GM21723 (cell line): ENCODE results near the gene IGFBP7.

Source experiments
- ATAC-seq: cut with Tn5 transposase; IDR thresholded peaks from one replicate; pipeline ENCODE4 v1.9.1; 2021; ENCODE audit warnings: mild to moderate bottlenecking, moderate library complexity; ENCODE audit not compliant: unreplicated experiment

Gene IGFBP7, protein sequence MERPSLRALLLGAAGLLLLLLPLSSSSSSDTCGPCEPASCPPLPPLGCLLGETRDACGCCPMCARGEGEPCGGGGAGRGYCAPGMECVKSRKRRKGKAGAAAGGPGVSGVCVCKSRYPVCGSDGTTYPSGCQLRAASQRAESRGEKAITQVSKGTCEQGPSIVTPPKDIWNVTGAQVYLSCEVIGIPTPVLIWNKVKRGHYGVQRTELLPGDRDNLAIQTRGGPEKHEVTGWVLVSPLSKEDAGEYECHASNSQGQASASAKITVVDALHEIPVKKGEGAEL

DNA sequence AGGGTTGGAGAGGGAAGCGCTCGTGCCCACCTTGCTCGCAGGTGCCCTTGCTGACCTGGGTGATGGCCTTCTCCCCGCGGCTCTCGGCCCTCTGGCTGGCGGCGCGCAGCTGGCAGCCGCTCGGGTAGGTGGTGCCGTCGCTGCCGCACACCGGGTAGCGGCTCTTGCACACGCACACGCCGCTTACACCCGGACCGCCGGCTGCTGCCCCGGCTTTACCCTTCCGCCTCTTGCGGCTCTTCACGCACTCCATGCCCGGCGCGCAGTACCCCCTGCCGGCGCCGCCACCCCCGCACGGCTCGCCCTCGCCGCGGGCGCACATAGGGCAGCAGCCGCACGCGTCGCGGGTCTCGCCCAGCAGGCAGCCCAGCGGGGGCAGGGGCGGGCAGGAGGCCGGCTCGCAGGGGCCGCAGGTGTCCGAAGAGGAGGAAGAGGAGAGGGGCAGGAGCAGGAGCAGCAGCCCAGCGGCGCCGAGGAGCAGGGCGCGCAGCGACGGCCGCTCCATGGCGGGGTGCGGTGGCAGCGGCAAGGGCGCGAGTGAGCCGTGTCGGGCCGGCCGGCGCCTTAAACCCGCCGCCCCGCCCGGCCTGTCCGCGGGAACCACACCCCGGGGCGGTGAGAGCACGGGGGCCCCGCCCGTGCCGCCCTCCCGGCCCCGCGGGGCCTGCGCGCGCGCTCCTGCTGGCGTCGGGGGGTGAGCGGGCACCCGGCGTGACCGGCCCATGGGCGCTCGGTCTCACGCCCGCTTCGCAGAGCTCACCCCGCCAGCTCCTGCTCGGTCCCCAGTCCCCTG is at the start of gene IGFBP7:
TSS of gene IGFBP7 (minus strand) at position 539 of the 793 bp plus-strand sequence. CDS start at position 505, 34 bp downstream.
- peak; percentile 46 for ATAC-seq

DNA sequence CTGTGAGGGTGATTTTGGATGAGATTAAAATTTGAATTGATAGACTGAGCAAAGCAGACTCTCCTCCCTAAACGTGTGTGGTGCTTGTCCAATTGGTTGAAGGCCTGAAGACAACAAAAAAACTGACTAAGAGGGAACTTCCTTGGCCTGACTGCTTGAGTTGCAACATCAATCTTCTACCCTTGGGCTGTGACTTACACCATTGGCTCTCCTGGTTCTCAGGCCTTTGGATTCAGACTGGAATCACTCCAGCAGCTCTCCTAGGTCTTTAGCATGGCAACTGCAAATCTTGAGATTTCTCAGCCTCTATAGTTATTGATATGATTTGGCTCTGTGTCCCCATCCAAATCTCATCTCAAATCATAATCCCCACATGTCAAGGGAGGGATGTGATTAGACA is 49.7 kb upstream of the IGFBP7 start:
- ATAC-seq, result no peak

DNA sequence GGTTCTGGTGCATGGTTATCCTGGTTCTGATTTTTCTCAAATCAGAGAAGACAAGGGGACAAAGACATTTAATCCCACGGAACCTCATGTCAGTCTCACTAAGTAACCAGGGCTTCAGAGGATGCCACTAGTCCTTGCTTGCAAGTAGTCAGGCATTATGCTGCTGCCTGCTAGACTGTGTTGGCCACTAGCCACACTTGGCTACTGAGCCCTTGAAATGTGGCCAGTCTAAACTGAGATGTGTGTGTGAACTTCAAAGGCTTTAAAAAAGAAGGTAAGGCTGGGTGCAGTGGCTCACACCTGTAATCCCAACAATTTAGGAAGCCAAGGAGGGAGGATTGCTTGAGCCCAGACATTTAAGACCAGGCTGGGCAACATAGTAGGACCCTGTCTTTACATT is 48.6 kb upstream of the IGFBP7 start:
- ATAC-seq, result no peak

DNA sequence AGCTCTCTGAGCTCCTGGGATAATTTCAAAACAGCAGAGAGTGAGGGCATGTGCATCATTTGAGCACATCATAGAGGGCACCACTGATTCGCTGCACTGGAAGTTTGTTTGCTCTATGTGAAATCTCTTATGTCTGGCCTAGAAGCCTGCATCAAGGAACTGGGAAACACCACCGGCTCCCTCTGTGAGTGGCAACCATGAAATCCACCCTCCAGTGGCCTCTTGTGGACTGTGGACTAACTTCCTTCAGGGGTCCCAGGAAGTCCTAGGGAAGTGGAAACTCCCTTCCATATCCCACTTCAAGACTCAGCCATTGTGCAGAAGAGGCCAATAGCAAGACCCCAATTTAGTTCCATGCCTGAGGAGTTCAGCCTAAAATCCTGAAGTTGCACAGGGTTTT is 48.0 kb upstream of the IGFBP7 start:
- ATAC-seq, result no peak

DNA sequence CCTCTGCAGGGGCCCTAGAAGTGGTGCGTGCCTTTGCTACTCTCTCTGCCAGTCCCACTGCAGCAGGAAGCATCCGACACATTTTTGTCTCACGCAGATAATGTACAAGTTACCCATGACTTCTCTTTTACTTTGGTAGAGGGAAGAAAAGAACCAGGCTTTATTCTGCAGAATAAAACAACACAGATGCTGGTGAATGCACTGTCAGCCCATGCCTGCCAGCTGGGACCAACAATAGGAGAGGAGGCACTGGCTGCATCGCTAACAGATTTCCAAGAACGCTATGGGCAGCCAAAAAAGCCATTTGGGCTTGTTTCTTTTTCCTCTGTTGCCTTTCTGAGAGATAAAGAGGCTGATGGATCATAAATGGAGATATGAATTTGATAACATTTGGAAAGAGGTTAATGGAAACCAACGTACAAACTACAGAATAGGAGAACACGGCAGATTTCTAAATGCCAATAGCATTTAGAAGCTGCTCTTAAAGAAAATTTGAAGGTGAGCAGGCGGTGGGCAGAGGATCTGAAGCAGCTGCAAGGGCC is 47.5 kb upstream of the IGFBP7 start:
- no peak for ATAC-seq

DNA sequence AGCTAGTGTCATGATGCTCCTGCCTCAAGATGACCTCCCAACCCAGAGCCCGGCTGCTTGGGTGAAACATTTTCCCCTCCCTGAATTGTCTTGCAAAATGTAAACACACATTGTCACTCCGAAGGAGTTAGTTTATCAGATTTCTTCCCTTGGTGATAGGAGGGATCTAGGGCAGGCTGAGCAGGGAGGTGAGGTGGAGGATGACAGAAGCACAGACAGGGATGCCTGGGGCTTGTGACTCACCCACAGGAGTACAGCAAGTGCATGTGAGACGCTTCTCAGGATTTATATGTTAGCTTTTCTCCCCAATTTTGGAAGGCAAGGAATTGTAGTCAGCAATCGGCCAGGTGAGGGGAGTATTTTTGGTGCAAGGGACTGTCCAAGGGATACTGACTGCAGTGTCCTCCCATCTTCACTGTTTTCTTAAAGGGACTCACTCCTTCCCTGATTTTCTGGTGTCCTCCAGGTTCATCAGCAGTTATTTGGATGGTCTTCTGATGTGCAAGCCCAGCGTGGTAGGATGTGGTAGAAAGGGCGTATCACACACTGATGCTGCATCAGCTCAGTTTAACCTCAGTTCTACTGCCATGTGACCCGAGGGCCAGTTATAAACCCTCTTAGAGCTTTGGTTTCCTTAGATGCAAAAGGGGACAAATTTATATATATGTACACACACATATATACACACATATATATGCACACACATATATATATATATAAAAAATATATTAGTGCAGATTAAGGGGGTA is 46.2 kb upstream of the IGFBP7 start:
- no peak for ATAC-seq

DNA sequence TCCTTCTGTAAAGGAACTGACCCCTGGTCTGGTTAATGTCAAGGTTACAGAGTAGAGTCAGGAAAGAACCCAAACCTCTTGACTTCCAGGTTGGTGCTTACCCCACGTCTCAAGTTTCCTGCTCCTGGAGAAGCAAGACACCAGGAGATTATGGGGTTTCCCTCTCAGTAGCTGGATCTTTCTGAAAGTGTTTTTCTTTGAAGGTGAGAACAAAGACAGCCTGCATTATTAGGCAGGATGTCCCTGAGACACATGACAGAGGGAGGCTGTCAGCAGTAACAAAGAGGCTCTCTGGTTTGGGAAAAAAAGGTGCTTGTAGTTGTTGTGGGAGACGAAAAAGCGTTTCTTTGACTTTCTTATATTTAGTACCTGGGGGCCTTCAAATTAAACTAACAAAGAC is 44.7 kb upstream of the IGFBP7 start:
- no peak for ATAC-seq

DNA sequence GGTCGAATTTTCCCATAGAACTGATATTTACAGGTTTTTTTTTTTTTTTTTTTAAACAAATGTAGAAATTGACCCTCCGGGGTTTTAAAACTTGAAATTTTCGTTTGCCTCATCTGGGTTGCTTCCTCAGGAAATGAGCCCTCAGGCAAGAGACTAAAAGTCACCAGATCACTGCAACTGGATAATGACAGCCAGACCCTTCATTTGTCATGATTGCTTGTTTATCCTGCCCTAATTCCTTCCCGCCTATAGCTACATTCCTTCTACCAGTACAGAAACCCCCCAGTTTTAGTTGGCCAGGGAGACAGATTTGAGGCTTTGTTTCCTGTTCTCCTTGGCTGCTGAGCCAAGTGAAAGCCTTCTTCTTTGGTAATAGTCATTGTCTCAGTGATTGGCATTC is 44.0 kb upstream of the IGFBP7 start:
- ATAC-seq, result no peak

DNA sequence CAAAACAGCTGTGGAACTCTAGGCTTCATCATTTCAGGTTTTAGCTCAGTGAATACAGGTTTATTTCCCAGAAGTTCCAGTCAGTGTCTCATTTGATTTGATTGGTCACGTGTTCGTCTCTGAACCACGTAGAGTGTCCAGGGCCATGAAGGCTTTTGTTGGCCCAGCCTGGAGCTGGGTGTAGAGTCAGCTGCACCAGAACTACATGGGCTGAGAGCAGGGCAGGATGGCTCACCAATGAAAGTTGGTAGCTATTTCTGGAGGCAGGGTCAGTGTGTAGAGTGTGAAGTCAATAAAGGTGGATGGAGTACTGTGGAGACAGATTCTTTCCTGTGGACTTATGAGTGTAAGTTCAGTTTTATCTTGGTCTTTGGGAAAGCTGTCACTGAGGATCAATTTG is 43.0 kb upstream of the IGFBP7 start:
- ATAC-seq, result no peak

DNA sequence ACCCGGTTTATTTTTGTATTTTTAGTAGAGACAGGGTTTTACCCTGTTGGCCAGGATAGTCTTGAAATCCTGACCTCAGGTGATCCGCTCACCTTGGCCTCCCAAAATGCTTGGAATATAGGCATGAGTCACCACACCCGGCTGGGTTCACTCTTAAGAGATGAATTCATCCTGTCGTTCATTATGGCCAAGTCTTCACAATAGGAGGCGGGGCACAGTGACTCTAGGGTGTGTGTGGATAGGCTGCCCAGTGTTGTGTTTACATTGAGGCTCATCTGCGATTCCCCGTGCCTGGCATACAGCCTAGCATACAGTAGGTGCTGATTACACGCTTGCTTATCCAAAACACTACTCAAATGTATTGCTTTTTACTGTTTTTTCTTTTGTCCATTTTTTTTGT is 41.3 kb upstream of the IGFBP7 start:
- ATAC-seq, result no peak

DNA sequence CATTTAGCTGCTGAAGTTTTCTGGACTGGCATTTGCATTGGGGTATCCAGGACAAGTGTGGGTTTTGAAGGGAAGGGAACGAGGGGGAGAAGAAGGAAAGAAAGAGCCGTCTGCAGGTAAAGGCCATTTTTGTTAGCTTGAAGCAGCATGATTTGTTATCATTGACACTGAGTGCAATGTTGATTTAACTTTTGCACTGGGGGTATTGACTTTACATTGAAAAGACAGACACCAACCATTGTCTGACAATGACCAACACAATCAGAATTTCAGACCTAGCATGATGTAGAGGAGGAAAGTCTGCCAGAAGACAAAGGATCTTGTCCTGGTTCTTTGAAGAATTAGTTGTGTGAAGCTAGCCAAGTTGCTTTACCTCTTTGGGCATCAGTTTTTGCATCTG is 39.6 kb upstream of the IGFBP7 start:
- ATAC-seq, result no peak

DNA sequence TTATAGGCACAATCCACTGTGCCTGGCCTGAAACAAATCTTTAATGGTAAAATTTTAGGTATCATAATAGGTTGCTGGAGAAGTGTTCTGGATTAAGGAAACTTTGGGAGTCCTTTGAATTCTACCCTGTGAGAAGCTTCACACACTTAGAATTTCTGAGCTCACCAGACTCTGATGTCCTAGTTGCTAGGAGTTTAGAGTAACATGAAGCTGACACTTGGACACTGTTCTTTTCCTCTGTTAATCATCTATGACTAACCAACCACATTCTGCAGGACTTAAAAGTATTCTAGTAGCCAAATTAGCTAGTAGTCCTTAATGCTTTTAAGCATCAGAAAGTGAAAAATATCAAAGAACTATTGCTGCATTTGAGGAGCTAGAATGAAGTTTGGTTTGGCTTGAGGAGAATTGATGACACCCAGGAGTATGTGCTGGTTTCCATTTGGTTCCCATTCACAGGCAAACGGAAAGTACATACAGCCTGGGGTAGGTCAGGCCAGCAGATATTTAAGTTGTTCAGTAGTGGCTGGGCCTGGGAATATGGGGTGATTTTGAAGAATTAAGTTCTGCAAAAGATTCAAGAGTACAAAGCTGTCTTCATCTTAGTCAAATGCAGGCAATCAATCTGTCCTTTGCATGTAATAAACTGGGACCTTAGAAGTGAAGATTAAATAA is 38.8 kb upstream of the IGFBP7 start:
- ATAC-seq, result no peak

DNA sequence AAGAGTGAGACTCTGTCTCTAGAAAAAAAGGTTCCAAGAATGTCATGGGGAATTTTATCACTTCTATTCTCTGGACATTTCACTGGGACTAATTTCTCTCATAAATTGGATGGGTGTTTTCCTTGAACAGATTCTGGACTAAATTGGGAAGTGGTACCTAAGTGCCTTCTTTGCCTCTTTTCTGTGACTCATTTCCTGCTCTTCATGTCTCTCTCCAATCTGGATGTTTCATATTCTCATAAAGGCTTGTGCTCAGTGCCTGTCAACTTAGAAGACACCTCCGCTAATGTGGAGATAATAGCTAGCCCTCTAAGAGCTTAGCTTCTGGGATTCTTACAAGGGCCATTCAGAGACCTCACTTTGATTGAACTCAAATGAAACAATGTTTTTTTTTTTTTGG is 38.0 kb upstream of the IGFBP7 start:
- no peak for ATAC-seq

DNA sequence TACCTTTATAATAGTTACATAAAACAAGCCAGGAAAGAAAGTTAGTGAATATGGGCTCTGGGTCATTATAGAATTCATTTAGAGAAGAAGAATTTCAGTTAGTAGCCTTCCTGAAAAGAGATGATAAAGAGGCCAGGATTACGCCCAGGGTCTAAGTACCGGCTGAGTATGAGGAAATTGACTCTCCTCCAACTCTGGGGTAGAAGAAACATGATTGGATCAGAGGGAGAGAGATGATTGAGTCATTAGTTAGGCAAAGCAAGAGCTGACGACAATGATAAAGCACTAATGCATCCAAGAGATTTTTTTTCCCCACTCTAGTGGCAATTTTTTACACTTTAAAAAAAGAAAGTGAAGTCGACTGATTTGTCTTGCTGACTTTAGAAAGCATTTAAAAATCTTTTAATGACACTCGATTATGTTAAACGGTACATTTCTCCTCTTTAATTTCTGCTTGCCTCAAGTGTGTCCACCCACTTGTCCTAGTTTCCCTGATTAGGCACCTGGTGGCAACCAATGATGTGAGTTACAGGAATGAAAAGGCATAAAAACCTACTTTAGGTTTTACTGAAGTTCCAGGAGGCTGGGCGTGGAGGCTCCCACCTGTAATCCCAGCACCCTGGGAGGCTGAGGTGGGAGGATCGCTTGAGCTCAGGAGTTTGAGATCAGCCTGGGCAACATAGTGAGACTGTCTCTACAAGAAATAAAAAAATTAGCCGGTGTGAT is 37.3 kb upstream of the IGFBP7 start:
- ATAC-seq, result no peak

DNA sequence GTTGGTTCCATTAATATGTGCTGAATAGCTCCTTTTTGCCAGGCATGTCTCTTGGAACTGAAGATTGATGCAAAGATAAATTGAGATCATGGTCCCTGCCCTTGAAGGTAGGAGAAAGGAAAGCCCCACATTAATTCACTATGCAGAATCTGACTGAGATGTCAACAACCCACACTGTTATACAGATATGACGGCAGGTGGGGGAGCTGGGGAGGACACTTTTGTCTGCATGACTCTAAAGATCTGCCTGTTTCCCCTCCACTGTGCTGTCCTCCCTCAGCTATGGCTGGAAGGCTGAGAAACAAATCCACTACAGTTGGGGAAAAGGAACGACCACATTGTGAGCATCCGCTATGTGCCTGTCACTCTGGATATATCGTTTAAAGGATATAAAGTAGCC is 36.3 kb upstream of the IGFBP7 start:
- ATAC-seq, result no peak

DNA sequence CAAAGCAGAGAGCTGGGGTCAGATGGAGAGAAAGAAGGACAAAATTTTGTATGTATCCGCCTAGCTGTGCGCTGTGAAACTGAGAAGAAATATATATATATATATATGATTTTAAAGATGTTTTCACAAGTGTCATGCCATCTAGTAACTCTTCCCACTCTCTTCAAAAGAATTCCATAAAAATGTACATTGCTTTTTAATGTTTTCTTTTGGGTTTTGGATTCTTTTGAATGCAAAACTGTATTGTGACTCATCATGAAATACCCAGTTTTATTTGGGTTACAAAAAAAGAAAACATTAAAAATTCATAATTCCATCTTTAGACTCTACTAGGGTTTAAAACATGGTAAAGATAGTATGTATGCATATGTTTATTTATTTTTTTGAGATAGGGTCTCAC is 34.3 kb upstream of the IGFBP7 start:
- ATAC-seq, result no peak

DNA sequence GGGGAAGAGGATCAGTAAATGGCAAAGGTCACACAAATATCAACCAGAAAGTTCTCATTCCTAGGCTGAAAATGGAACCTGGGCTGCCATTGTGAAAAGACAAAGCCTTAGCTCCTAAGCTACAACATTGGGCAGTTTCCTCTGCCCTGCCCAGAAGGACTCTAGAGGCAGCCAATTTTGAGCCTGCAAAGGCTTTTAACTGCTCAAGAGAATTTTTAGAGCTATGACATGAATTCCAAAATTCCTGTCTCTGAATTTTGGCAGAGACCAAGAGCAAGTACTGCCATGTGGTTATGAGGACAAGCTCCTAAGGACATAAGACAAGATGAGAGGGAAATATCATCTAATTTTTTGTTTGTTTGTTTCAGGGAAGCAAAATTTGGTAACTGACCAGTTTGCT is 29.6 kb upstream of the IGFBP7 start:
- no peak for ATAC-seq

DNA sequence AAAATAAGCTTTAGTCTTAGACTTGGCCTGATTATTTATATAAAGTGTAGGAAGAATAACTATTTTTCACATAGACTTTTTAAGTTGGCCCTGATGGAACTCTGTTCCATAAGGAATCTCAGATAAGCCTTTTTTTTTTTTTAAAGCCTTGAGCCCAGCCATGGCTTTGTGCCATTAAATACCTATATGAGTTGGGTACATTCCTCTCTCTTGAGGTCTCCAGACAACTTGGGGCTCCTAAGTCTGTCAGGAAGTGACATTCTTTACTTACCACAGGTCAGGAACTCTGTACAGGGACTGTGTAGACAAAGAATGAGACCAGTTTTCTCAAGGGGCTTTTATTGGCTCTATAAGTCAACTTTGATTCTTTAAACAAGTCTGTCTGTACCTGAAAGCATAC is 27.1 kb upstream of the IGFBP7 start:
- ATAC-seq, result no peak

DNA sequence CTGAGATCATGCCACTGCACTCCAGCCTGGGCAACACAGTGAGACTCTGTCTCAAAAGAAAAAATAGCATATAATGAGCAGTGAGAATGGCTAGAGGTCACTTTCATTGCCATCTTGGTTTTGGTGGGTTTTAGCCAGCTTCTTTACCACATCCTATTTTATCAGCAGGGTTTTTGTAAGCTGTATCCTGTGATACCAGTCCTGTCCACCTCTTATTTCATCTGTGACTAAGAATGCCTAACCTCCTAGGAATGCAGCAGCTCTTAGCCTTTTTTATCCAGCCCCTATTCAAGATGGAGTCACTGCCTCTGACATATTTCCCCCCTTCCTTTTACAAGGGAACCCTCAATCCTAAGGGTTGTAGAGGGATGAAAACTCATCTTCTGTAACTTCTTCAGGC is 26.1 kb upstream of the IGFBP7 start:
- ATAC-seq, result no peak

DNA sequence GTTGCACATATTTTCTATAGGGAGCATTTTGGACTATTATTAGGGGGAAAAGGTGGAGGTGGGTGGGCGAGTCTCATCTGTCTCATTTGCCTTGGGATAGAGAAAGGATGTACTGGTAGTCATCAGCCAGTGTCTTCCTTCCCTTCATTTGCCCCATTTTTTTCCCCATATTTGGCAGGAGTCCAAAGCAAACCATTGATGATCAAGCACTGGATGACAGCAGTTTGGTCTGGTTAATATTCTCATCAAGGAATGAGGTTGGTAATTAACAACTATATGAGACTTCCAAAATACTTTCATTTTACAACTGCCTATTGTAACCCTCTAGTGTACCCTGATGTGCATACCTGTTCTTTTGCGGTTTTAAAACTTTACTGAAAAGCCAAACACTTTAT is 22.6 kb upstream of the IGFBP7 start:
- no peak for ATAC-seq
